SU-DHL-6 (cell line): ENCODE data around the gene HIVEP3.

Experiments
- CTCF ChIP-seq: fragments of 200-600 bp; sonication (generic); IDR thresholded peaks from one replicate; pipeline ENCODE4 v1.5.1; 2017; ENCODE audit warnings: antibody characterized with exemption, mild to moderate bottlenecking, low read length, moderate library complexity; ENCODE audit not compliant: insufficient read depth, poor library complexity, severe bottlenecking
- EZH2phosphoT487 ChIP-seq: fragments of 200-600 bp; sonication (generic), shearing (Covaris generic); conservative IDR thresholded peaks from 2 replicates; pipeline ENCODE4 v1.6.1; 2018; ENCODE audit warnings: mild to moderate bottlenecking, antibody characterized with exemption, low read length, moderate library complexity, mixed read lengths

- TF ChIP-seq CTCF (no peak), EZH2phosphoT487 (no peak)
Measured at GRCh38 chr1:41751804-41752513, 166.8 kb downstream of the HIVEP3 start.
